Stimulated activated CD8-positive, alpha-beta memory T cell treated with anti-CD3 and anti-CD28 coated beads, Interleukin-4, amount 100 ng/mL, for 48 hours (primary cell): Measurements from ENCODE around the gene ORC2.

Experiments
- DNase-seq: peaks from one replicate; pipeline ENCODE4 v3.0.0-alpha.2; 2020

Gene ORC2

DNA sequence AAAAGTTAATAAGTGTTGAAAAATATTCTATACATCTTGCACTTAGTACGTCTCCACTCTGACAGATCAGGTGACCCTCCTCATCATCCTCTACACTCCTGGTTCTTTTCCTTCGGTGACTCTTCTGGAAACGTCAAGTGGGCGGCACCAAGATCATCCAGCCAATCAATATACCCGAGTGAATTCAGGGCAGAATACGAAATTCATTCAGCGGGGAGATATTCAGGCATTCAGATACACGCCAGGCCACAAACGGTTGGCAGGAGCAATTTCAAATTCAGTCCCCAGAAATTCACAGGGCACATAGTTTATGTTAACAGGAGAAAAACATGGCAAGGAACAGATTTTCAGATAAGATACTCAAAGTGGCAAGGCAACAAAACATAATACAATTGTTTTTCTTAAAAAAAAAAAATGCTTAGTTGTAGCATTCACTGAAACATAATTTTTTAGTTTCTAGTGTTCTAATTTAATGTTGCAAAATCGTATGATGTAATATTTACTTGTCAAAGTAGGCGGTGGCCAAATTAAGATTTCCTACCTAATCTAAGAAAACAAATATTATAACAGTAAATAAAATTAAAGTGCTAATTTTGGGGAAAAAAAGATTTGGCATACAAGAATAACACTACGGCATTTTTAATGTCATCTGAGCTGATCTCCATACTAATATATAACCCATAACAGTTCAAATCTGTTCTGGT lies 103.2 kb downstream of the ORC2 start:
- DNase-seq, result no peak
